GM18511 (cell line): Measurements from ENCODE around the gene PNMA6E.
A peak's percentile ranks its signal among the peaks of the same experiment; 100 is the strongest.

Source experiments
- ATAC-seq: cut with Tn5 transposase; IDR thresholded peaks from one replicate; pipeline ENCODE4 v1.9.1; 2021; ENCODE audit warnings: mild to moderate bottlenecking, moderate library complexity; ENCODE audit not compliant: unreplicated experiment

PNMA6E gene

DNA sequence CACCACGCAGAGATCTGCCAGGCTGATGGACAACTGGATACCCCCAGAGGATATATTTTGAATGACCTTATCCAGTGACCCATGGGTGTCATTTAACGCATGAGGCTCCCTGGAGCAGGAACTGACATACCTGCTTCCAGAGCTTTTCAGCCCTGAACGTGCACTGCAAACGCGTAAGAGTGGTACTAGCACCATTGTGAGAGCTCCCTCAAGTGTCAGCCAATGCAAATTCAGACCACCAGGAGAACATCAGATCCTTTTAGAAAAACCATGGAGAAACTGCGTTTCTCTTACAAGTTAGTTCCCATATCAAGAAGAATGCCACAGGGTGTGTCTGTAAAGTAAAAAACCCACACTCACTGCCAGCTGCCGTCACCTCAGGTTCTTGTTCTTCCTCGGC is 37.4 kb upstream of the PNMA6E start:
- ATAC-seq: no peak

DNA sequence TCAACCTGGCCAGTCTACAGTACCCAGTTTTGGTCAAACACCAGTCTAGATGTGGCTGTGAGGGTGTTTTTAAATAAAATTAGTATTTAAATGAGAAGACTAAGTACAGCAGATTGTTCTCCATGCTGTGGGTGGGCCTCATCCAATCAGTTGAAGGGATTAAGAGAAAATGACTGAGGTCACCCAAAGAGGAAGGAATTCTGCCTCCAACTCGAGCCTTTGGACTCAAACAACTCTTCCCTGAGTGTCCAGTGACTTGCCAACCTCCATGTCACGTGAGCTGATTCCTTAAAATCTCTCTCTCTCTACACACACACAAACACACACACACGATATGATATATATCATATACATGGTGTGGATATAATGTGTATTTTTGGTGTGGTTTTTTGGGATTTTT is 34.7 kb upstream of the PNMA6E start:
- no peak for ATAC-seq

DNA sequence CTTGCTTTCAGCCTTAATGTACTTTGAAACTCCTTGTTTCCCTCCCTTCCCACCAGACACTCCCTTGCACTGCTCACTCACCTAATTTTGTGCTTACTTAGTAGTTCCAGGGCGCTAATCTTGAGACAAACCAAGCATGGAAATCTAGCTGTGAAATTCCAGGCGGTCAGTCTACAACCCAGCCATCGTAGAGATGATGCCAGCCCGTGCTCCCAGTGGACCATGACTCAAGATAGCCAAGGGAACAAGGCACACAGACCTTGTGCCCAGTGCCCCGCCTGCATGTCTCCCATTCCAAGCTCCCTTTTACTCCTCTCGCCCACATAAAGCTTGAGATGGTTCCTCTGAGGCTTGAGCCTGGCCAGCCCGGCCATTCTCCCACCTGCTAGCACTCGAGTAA is 33.7 kb upstream of the PNMA6E start:
- no peak for ATAC-seq

DNA sequence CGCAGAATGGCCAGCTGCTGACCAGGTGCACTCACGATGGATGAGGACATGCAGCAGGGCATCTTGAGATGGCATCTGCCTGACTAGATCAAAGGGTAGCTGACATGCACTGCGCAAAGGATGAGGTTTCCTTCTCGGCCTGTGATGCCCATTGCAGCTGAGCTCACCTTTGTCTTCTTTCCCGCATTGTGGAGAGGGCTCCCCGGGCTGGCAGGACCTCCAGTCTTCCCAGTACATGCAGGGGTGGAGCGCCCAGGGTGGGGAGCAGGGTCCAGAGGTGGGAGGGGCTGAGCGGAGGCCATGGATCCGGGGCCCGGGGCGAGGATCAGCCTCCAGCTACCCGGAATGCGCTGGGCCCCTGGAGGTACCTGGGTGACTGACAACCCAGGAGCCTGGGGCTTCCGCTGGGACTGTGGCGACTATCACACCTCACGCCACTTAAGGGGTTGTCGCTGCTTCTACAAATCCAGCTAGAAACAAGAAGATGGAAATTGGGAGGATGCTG is 32.7 kb upstream of the PNMA6E start:
- no peak for ATAC-seq

DNA sequence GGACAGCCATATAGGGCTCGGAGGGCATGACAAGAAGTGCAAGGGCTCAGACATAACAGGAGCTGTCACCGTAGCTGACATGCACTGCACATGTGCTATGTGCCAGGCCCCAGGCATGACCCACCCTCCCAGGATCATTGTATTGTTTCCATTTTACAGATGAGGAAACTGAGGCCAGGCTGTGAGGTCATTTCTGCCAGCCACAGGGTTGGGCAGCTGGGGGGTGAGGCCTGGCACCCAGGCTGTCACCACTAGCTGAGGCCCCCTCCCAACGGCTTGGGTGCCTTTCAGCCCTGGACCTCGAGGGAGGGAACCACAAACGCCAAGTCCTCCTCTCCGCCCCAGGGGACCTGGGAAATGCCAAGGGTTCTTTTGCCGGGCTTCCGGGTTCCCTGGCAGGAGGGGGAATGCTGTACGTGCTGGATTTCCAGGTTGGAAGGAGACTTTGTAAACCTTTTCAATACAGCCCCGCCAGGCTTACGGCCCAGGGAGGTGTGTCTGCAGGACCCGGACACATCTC is 32.1 kb upstream of the PNMA6E start:
- ATAC-seq: no peak

DNA sequence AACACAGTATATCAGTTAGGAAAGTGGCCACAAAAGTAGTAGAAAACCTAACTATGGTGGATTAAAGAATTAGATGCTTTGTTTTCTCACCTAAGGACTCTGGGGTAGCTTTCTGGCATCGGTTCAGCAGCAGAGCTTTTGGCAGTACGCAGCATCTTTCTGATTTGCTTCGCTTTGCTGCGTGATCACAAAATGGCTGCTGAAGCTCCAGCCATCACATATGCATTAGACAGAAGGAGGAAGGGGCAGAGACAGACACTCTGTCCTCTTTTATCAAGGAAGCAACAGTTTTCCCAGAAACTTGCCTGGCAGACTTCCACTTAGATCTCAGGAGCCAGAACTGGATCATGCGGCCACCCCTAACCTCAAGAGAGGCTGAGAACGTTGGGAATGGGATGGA is 29.6 kb upstream of the PNMA6E start:
- ATAC-seq: no peak

DNA sequence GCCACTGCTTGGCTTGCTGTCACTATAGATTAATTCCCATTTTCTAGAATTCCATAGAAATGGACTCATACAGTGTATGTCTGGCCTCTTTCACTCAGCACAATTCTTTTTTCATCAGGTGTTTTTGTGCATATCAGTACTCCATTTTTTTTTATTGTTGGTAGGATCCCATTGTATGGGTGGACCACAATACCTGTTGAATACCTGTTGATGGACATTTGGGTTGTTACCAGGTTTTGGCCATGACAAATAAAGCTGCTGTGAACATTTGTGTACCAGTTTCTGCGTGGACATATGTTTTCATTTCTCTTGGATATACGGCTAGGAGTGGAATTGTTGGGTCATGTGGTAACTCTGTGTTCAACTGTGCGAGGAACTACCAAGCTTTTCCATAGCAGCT is 25.1 kb upstream of the PNMA6E start:
- ATAC-seq: no peak

DNA sequence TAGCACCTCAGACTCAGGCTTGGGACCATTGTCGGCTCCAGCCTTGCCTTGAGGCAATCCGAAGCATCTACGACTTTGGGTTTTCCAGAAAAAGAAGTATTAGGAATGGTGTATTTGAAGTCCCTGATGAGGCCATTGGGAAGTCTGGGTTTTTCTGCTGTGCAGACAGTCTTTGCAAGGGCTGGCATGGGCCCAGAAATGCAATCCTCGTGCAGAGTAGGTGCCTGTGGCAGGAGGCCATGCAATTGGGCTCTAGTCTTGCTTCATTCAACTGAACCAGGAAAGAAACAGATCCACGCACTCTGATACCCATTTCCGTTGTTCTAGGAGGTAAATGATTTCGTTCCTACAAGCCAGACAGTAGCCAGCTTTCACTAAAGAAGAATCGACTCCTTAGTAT is 22.5 kb upstream of the PNMA6E start:
- no peak for ATAC-seq

DNA sequence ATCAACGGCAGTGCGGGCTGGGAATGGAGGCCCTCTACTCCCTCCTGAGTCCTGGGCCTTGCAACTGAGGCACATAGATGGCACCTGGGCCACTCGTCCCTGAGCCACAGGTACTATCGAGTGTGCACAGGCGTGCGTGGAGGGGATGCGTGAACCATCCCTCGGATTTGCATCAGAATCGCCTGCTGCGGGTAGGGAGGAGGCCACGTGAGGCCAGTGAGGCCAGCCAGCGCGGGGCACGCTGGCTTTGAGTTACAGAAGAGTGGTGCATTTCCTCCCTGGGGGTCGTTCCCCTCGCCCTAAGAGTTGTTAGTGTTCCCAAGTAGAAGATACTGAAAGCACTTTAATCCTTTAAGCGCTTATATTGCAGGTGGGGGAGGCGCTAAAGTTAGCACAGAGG is 20.7 kb upstream of the PNMA6E start:
- no peak for ATAC-seq

DNA sequence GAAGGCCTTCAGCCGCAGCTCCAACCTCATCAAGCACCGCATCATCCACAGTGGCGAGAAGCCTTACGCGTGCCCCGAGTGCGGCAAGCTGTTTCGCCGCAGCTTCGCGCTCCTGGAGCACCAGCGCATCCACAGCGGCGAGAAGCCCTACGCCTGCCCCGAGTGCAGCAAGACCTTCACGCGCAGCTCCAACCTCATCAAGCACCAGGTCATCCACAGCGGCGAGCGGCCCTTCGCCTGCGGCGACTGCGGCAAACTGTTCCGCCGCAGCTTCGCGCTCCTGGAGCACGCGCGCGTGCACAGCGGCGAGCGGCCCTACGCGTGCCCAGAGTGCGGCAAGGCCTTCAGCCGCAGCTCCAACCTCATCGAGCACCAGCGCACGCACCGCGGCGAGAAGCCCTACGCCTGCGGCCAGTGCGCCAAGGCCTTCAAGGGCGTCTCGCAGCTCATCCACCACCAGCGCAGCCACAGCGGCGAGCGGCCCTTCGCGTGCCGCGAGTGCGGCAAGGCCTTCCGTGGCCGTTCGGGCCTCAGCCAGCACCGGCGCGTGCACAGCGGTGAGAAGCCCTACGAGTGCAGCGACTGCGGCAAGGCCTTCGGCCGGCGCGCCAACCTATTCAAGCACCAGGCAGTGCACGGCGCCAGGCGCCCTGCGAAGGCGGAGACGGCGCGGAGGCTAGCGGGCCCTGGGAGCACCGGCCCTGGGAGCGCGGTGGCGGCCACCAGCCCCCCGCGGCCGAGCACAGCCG is 19.9 kb upstream of the PNMA6E start:
- no peak for ATAC-seq

DNA sequence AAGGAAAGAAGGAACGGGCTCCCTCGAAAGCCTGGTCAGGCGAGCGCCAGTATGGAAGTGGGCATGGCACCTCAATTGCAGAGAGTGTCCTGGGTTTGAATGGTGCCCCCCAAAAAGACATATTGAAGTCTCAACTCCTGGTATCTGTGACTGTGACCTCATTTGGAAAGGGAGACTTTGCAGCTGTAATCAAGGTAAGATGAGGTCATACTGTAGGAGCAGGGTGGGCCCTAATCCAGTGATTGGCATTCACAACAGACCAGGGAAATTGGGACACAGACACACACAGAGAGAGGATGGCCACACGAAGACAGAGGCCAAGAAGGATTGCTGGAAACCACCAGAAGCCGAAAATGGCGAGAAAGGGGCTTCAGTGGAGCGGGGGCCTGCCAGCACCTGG is 16.5 kb upstream of the PNMA6E start:
- ATAC-seq: no peak

DNA sequence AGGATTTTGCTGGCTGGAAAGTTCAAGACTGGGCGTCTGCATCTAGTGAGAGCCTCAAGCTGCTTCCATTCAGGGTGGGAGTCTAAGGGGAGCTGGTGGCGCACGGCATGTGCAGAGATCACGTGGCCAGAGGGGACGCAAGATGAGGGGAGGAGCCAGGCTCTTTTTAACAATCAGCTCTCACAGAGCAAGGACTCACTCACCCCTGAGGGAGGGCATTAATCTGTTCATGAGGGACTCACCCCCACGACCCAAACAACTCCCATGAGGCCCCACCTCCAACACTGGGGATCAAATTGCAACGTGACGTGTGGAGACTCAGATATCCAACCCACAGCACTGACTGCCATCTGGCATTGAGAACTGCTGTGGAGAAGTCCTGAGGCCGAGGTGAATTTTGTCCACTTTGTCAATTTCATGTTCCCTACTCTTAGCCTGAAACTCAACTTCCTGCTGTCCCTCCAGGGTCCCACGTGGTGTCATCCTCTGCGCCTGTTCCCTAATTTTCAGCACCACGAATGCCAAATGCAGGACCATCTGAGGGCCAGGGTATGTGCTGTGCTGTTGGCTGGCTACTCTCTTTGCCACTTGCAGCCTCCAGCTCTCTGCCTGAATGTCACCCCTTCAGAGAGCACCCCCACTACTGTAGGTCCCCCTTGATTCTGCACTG is 15.8 kb upstream of the PNMA6E start:
- ATAC-seq: no peak

DNA sequence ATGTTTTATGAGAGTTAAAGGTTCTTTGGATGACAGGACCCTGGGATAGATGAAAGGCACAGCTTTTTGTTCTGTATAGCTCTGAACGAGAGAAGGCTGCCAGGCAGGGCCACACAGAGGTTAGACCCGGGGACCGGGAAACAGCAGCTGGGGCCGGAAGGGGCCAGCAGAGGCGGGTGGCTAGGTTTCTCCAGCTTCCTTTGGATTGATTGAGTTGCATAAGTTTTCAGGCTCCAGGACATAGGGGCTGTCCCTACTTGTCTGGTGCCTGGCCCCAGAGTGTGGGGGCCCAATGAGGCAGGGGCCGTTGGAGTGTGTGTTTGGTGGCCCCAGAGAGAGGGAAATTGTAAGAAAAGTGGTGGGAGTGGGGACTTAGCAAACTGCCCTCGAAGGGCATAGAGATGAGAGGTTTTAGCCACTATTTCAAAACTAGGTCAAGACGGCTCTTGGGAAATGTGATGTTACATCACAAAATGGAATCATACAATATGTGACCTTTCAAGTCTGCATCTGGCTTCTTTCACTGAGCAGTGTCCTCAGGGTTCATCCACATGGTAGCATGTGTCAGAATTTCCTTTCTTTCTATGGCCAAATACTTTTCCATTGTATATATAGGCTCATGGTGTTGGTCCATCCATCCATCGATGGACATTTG is 13.8 kb upstream of the PNMA6E start:
- no peak for ATAC-seq

DNA sequence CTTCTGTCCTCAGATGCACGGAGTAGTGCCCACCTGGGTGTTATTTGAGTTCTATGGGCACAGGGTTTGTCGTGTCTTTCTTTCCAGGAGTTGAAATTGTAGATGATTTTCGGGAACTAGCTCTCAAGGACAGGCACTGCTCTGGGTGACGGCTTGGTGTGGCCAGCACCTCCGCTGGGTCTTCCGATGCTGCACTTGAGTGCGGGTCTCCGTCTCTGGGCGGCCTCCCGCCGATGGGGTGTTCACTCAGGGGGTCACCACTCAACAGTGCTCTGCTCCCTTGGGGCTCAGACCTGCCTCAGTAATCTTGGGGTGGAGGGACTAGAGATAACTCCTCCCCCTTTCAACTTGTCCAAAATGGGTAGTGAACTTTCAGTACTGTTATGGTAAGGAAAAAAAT is 12.6 kb upstream of the PNMA6E start:
- ATAC-seq: no peak

DNA sequence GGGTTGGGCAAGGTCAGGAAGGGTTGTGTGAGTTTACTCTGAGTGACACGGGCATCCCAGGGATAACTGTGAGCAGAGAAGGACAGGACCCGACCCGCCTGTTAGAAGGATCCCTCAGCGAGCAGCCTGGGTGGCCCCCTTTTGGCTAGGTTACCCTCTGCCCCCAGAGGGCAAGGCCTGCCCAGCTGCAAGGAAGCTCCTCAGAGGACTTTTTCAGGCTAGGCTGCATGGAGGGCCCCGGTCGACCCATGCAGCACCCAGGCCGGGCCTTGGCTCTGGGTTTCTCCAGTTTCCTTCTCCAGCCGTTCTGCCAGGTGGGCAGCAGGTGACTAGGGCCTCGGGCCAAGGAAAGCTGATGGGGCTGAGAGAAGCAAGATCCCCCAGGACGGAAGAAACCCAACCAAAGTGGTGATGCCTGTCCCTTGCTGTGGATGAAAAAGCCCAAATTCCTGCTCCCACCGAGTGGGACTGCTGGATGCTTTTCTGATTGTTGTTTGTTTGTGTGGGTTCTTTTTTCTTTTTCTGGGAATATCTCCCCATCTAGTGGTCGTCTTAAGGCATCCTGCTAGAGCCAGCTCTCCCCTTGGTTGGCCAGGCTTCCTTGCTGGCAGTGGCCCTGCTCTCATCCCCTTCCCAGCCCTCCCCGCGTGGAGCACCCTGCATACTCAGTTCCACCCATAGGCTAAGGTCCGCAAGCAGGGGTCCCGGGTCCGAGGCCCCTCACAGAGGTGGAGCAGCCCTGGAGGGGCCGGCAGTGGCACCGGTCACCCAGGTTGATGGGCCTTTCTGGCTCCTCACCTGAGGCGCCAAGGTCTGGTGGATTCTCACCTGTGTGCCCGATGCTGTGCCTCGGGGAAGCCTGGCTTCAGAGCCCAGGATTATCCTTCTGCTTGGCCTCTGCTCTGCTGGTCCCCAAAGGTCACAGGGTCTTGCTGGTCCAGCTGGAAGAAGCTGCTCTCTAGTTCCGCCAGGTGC is 11.9 kb upstream of the PNMA6E start:
- ATAC-seq: no peak

DNA sequence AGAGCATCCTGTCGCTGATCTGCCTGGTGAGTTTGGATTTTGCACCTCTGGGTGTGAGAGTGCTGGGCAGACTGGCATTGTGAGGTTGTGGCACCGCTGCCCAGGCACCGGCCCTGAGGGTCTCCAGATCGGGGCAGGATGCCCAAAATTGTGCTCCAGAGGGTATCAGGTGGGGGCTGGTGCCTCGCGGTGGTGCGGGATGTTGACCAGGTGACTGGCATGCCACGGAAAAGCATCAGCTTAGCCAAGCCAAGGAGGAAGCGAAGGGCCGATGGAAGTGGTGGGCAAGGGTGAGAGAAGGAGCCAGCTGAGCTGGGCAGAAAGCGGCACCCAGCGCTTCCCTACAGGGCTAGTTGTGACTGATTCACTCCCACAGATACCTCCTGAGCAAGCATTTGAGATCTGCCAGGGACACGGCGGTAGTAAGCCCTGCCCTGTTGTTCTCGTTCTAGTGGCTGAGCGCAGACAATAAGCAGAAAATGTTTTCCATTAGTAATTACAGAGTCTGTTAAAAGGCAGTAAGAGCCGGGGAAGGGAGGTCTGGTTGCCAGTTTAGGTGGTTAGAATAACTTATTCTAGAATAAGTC is 10.9 kb upstream of the PNMA6E start:
- no peak for ATAC-seq

DNA sequence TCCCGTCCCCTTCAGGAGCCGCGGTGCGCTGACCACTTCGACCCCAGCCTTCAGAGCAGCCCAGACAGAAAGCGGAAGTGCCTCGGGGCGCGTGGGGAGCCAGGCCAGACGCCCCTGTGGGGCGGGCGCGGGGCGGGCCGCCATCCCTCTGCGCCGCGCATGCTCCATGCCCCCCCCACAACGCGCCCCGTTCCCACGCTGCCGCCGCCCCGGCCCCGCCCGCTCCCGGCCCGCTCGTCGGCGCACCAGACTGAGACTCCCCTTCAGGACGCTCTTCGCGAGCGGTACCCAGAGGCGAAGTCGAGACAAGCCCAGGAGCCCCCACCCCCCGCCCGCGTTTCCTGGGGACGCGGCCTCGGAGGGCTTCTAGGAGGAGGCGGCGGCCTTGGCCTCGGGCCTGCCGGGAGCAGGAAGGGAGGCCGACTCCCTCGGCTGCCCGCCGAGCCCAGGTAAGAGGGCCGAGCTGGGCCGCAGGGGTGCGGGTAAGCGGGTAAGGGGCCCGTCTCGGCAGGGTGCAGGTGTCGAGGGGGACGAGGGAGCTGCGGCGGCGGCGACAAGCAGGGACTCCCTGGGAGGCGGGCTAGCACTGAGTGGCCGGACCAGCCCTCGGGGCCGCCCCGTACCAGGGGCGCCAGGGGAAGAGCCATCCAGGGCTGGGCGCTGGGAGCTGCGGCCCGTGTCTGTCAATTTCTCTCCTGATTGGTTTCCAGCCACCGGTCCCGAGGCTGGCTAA is 10.3 kb upstream of the PNMA6E start, which contains the start of gene ZFP92:
TSS of gene ZFP92 (plus strand) at position 218 of the 733 bp plus-strand sequence. CDS start 6,851 bp downstream, outside the sequence.
- ATAC-seq: peak; percentile 72

DNA sequence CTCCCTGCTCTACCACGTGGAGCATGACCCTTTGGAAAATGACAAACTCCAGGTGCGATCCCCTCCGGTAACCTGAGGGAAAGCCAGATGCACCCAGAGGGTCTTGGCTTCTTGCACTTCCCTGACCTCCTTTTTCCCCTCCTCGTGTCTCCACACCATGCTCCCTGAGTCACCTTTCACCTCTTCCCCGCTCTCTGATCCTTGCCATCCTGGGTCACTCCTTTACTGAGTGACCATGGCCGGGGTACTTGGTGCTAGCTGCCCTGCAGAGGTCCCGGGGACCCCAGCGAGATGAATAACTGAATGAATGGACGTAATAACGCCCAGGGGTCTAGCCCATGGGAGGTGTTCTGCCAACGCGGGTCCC is 9.7 kb upstream of the PNMA6E start:
- ATAC-seq: no peak

DNA sequence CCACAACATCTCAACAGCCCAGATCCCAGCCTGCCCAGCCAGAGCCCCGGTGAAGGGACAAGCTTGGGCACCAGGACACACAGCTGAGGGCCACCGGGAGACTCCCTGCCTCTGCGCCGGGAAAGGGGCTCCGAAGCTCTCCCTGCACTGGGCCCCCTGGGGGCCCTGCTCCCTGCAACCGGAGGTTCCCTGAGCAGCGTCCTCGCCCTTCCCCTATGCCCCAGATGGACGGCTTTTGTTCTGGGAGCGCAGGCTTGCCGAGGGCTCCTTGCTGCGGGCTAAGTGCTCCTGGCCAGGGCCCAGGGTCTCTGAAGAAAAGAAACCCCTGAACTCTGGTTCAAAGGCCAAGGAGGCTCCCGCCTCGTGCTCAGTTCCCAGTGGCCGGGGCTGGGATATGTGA is 9.2 kb upstream of the PNMA6E start:
- ATAC-seq: no peak
